T-helper 2 cell treated with Interferon-gamma antibody and Interleukin-4, amounts not matched to agents 100 ng/mL and 5 ng/mL, for 36 hours (primary cell): Measurements from ENCODE around the gene AP3D1. TPM values are rescaled to one million over a fixed set of nuclear protein-coding genes. Genes with fewer than 3 reads are reported as not detected.
"Not testable (repeated sequence)": the region's sequence is repeated elsewhere in the genome, so short reads cannot be mapped to it uniquely, and the experiment has no call there.

Source experiments
- intact Hi-C: fragments of 100-400 bp; cut with micrococcal nuclease; formaldehyde crosslinking; loops from one replicate; pipeline ENCODE4 v1.15.1; 2023
- total RNA-seq: library from RNA; stranded (reverse); gene quantifications from 2 replicates; pipeline ENCODE4 v1.2.3, GENCODE V29; 2022

AP3D1 gene
- total RNA-seq, 1 donor from 2014 or later: 113 TPM

- intact Hi-C loops: loop anchor here (5.0 to 10.0 kb wide), 6 partner anchors 83 to 1350 kb away; partner anchors contain the start of genes ADAT3, BTBD2, DOHH and FZR1
These were observed 3.3 kb upstream of the AP3D1 start for GRCh38 chr19:2154587-2155075.

GRCh38 chr19:2150794-2151338 is 500 bp downstream of the AP3D1 start:
- intact Hi-C loops: loop anchor here (1.0 to 10.0 kb wide), 10 partner anchors 14 to 1354 kb away; partner anchors contain the start of genes ADAT3, BTBD2, DOHH and FZR1

GRCh38 chr19:2149980-2150793 is 1.2 kb downstream of the AP3D1 start:
- intact Hi-C loops: loop anchor here (2.0 to 10.0 kb wide), 8 partner anchors 15 to 1355 kb away; partner anchors contain the start of genes ADAT3, BTBD2, DOHH and FZR1

- intact Hi-C loops: no loop called here
These were observed 2.8 kb downstream of the AP3D1 start for GRCh38 chr19:2148482-2149135.

GRCh38 chr19:2145831-2146241 is 5.5 kb downstream of the AP3D1 start:
- intact Hi-C loops: no loop called here

GRCh38 chr19:2144190-2144589 is 7.2 kb downstream of the AP3D1 start:
- intact Hi-C loops: no loop called here

GRCh38 chr19:2142173-2142829 is 9.1 kb downstream of the AP3D1 start:
- intact Hi-C loops: no loop called here

GRCh38 chr19:2140138-2140569 is 11.2 kb downstream of the AP3D1 start:
- intact Hi-C loops: no loop called here

- intact Hi-C loops: no loop called here
These were observed 11.8 kb downstream of the AP3D1 start for GRCh38 chr19:2139385-2140137.

GRCh38 chr19:2138061-2138728 is 13.2 kb downstream of the AP3D1 start:
- intact Hi-C loops: no loop called here

GRCh38 chr19:2136796-2137195 is 14.6 kb downstream of the AP3D1 start:
- intact Hi-C loops: no loop called here

- intact Hi-C loops: no loop called here
These were observed 15.6 kb downstream of the AP3D1 start for GRCh38 chr19:2135474-2136402.

GRCh38 chr19:2132731-2133490 is 18.5 kb downstream of the AP3D1 start:
- intact Hi-C loops: no loop called here

- intact Hi-C loops: no loop called here
These were observed 19.2 kb downstream of the AP3D1 start for GRCh38 chr19:2132191-2132590.

- intact Hi-C loops: not testable (repeated sequence)
These were observed 20.1 kb downstream of the AP3D1 start for GRCh38 chr19:2131012-2131975.

GRCh38 chr19:2129892-2130770 is 21.2 kb downstream of the AP3D1 start:
- intact Hi-C loops: no loop called here
